NT2/D1 (cell line): ENCODE results near the gene WDR62.
"Not testable (repeated sequence)": the region's sequence is repeated elsewhere in the genome, so short reads cannot be mapped to it uniquely, and the experiment has no call there.

Experiments used
- DNase-seq: peaks from one replicate; pipeline ENCODE4 v3.0.0-alpha.2; 2011; ENCODE audit warnings: low read depth, low spot score
- H3K27me3 ChIP-seq: 2 replicates; pipeline ENCODE4 v1.6.0; 2011; ENCODE audit warnings: mild to moderate bottlenecking; ENCODE audit not compliant: insufficient read length, insufficient read depth
- H3K36me3 ChIP-seq: 2 replicates; pipeline ENCODE4 v1.6.1; 2011; ENCODE audit warnings: mild to moderate bottlenecking, low read length, mixed read lengths; ENCODE audit not compliant: insufficient read depth, insufficient read length
- H3K4me1 ChIP-seq: 2 replicates; pipeline ENCODE4 v1.5.1; 2011; ENCODE audit not compliant: insufficient read depth, insufficient read length
- H3K4me3 ChIP-seq: 2 replicates; pipeline ENCODE4 v1.5.1; 2011; ENCODE audit warnings: low read depth; ENCODE audit not compliant: insufficient read length
- H3K9ac ChIP-seq: 2 replicates; pipeline ENCODE4 v1.6.0; 2011; ENCODE audit warnings: low read depth; ENCODE audit not compliant: insufficient read length
- H3K9me3 ChIP-seq: 2 replicates; pipeline ENCODE4 v1.5.1; 2011; ENCODE audit warnings: mild to moderate bottlenecking, low read length; ENCODE audit not compliant: insufficient read depth
- SUZ12 ChIP-seq: IDR thresholded peaks from 2 replicates; pipeline ENCODE4 v1.6.1; 2011; ENCODE audit not compliant: insufficient read length, insufficient read depth; ENCODE audit errors: extremely low read depth
- YY1 ChIP-seq: IDR thresholded peaks from 2 replicates; pipeline ENCODE4 v1.6.1; 2011; ENCODE audit not compliant: insufficient read length, insufficient read depth
- ZNF274 ChIP-seq: IDR thresholded peaks from 2 replicates; pipeline ENCODE4 v1.6.1; 2011; ENCODE audit warnings: mild to moderate bottlenecking, low read depth, low read length

The WDR62 gene

DNA sequence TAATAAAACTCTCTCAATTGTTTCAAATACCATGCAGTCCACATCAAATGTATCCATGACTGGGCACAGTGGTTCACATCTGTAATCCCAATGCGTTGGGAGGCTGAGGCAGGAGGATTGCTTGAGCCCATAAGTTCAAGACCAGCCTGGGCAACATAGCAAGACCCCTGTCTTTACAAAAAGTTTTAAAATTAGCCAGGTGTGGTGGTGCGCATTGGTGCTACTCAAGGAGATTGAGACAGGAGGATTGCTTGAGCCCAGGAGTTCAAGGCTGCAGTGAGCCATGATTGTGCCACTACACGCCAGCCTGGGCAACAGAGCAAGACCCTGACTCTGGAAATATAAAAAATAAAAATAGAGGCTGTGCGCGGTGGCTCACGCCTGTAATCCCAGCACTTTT lies 27.0 kb upstream of the WDR62 start:
- Histone ChIP-seq H3K4me3 (no peak overlapping the region), H3K36me3 (peaks cover 20% of the 10 kb centered on the region), H3K9ac (no peak overlapping the region), H3K27me3 (no peaks in the 10 kb centered on the region), H3K9me3 (no peaks in the 10 kb centered on the region), H3K4me1 (no peaks in the 10 kb centered on the region)
- no peak for DNase-seq
- TF ChIP-seq YY1: no peak

DNA sequence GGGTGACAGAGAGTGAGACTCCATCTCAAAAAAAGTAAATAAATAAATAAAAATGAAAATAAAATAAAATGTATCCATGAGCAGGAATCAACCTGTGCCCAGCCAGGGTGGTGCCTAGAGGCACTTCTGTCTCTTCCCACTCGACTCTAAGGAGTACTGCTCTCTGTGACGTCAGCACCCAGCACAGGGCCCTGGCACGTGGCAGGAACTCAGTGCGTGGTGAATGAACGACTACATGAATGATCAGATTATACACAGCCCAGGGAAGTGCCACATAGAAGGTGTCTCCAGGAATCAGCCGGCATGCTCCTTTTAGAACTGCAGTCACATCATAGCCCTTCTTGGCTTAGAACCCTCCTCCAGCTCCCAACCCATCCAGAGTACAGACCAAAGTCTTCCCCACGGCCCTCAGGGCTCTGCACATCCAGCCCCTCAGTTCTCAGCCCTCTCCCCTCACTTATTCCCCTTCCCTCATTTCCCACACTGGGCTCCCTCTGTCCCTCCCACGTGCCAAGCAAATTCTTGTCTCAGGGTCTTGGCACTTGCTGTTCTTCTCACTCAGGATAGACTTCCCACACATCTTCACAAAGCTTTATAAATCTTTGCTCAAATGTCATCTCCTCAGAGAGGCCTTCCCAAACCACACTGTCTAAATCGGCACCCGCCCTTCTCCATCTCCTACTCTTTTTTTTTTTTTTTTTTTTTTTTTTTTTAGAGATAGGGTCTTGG lies 26.2 kb upstream of the WDR62 start:
- Histone ChIP-seq H3K36me3 (peaks cover 20% of the 10 kb centered on the region), H3K9ac (peak overlapping the region; percentile 32), H3K4me1 (peaks cover 6% of the 10 kb centered on the region), H3K4me3 (no peak overlapping the region), H3K9me3 (no peaks in the 10 kb centered on the region), H3K27me3 (no peaks in the 10 kb centered on the region)
- DNase-seq: no peak
- TF ChIP-seq YY1 (no peak), SUZ12 (no peak), ZNF274 (no peak)

DNA sequence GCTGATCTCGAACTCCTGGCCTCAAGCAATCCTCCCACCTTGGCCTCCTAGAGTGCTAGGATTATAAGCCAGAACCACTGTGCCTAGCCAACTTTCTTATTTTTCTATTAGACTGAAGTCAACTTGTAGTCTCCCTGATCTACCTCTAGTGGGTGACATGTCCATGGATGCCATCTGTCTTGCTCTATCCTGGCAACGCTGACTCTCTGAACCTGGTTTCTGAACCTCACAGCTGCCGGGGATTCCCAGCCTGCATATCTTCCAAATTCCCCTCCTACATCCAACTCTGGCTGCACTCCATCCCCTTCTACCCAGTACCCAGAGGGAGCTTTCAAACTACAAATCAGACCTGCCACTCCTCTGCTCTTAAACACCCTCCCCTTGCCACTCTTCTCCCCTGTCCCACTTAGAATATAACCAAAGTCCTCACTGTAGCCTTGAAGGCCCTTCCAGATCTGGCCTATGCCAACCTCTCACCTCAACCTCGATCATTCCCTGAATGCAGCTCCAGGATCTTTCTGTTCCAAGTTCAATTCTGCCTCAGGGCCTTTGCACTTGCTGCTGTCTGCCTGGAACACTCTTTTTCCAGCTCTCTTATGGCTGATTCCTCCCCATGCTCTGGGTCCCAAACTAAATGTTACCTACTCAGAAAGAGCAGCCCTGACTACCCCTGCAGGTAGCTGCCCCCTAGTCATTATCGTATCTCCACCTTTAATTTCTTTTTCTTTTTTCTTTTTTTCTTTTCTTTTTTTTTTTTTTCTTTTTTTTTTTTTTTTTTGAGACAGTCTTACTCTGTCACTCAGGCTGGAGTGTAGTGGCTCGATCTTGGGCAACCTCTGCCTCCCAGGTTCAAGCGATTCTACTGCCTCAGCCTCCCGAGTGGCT lies 24.2 kb upstream of the WDR62 start:
- Histone ChIP-seq H3K27me3 (no peaks in the 10 kb centered on the region), H3K9me3 (no peaks in the 10 kb centered on the region), H3K36me3 (peaks cover 13% of the 10 kb centered on the region), H3K9ac (no peak overlapping the region), H3K4me1 (peaks cover 8% of the 10 kb centered on the region), H3K4me3 (no peak overlapping the region)
- TF ChIP-seq YY1 (no peak), SUZ12 (no peak), ZNF274 (no peak)
- no peak for DNase-seq

DNA sequence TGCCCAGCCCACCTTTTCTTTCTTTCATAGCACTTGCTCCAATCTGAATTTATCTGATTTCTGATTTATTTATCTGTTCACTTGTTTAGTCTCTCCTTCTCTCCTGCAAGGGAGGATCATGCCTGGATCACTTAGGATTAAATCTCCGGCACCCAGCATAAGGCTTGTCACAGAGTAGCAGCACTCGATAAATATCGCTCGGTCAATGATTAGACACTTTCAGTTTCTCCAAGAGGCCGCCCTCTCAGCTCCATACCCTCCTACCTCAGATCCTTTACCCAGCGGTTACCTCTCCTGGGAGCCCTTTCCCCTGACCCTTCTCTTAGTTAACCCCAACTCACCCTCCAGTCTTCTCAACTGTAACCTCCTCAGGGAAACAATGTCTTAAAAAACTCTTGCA lies 23.4 kb upstream of the WDR62 start:
- no peak for DNase-seq
- H3K36me3 ChIP-seq: peaks cover 9% of the 10 kb centered on the region
- H3K9me3 ChIP-seq: no peaks in the 10 kb centered on the region
- no peak overlapping the region for H3K4me3 ChIP-seq
- H3K4me1 ChIP-seq: peaks cover 8% of the 10 kb centered on the region
- no peak overlapping the region for H3K9ac ChIP-seq
- no peak for TF ChIP-seq SUZ12
- no peak for TF ChIP-seq YY1
- TF ChIP-seq ZNF274: no peak
- no peaks in the 10 kb centered on the region for H3K27me3 ChIP-seq

DNA sequence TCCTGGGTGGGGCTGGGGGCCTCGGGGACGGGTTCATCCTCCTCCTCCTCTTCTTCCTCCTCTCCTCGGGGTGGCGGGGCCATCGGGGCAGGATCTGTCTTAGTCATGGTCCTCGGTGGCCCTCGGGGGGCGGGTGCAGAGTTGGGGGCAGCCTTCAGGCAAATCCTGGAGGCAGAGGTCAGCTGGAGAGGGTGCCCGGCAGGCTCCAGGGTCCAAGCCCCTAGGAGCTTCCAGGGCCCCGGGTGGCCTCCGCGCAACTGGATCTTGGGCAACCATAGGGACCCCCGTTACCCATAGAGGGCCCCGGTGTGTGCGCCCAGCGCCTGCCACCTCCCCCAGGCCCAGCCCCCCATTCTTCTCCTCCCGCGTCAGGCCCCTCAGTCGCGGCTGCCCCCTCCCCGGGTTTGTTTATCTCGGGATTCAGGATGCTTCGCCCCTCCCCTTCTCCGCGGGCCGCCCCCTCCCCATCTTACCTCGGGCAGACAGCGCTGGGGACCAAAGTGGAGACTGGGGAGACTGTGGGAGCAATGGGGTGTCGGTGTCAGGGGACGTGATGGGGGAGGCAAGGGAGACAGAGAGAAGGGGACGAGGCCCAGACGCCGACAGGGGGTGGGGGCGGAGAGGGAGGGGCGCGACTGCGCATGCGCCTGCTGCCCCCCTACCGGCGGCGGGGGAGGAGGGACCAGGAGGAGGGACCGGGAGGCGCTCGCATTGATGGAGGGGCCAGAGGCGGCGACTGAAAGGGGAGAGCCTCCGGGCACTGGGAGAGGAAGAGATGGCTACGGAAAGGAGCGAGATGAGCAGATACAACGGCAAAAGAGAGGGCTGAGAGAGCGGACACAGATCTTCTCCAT lies 22.2 kb upstream of the WDR62 start, which contains the start of gene CLIP3:
CLIP3 (minus strand) TSS at position 623 of the 854 bp plus-strand sequence; CDS start at position 107, 516 bp downstream.
- Histone ChIP-seq H3K4me3 (peak within 1 kb of the TSS; percentile 36), H3K36me3 (peaks cover 3% of the 10 kb centered on the region), H3K9ac (peak within 1 kb of the TSS; percentile 67), H3K27me3 (no peaks in the 10 kb centered on the region), H3K4me1 (peaks cover 8% of the 10 kb centered on the region), H3K9me3 (no peaks in the 10 kb centered on the region)
- DNase-seq: no peak
- TF ChIP-seq YY1 (no peak), SUZ12 (no peak), ZNF274 (no peak)

DNA sequence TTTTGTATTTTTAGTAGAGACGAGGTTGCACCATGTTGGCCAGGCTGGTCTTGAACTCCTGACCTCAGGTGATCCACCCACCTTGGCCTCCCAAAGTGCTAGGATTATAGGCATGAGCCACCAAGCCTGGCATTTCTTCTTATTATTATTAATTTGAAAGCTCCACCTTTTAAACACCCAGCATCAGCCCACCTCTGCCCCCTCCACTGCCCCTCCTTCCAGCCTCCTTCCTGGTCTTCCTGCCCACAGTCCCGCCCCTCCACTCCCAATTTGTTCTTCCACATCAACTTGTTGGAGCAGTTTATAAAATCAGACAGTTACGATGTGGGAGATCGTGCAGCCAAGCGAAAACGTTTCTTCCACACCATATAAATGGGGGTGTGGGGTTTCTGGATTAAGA lies 14.2 kb upstream of the WDR62 start:
- Histone ChIP-seq H3K36me3 (no peaks in the 10 kb centered on the region), H3K4me1 (peaks cover 3% of the 10 kb centered on the region), H3K9me3 (no peaks in the 10 kb centered on the region), H3K4me3 (no peak overlapping the region), H3K27me3 (no peaks in the 10 kb centered on the region), H3K9ac (no peak overlapping the region)
- TF ChIP-seq YY1 (no peak), ZNF274 (no peak), SUZ12 (no peak)
- DNase-seq: no peak

DNA sequence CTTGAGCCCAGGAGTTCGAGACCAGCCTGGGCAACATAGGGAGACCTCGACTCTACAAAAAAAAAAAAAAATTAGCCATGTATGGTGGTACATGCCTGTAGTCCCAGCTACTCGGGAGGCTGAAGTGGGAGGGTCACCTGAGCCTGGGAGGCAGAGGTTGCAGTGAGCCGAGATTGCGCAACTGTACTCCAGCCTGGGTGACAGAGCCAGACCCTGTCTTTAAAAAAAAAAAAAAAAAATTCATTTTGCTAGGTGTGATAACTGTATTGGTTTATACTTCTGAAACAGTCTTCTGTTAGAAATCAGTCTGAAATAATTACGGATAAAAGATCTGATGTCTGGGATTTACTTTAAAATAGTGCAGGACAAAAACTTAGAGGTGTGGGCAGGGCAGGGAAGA lies 13.6 kb upstream of the WDR62 start:
- DNase-seq, H3K9me3 ChIP-seq, H3K9ac ChIP-seq, H3K27me3 ChIP-seq, H3K4me1 ChIP-seq, H3K4me3 ChIP-seq, H3K36me3 ChIP-seq: not testable (repeated sequence)
